ENCODE measurements around the gene RSRP1.
"Not testable (repeated sequence)": the region's sequence is repeated elsewhere in the genome, so short reads cannot be mapped to it uniquely, and the experiment has no call there.

The RSRP1 gene, protein sequence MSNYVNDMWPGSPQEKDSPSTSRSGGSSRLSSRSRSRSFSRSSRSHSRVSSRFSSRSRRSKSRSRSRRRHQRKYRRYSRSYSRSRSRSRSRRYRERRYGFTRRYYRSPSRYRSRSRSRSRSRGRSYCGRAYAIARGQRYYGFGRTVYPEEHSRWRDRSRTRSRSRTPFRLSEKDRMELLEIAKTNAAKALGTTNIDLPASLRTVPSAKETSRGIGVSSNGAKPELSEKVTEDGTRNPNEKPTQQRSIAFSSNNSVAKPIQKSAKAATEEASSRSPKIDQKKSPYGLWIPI

DNA sequence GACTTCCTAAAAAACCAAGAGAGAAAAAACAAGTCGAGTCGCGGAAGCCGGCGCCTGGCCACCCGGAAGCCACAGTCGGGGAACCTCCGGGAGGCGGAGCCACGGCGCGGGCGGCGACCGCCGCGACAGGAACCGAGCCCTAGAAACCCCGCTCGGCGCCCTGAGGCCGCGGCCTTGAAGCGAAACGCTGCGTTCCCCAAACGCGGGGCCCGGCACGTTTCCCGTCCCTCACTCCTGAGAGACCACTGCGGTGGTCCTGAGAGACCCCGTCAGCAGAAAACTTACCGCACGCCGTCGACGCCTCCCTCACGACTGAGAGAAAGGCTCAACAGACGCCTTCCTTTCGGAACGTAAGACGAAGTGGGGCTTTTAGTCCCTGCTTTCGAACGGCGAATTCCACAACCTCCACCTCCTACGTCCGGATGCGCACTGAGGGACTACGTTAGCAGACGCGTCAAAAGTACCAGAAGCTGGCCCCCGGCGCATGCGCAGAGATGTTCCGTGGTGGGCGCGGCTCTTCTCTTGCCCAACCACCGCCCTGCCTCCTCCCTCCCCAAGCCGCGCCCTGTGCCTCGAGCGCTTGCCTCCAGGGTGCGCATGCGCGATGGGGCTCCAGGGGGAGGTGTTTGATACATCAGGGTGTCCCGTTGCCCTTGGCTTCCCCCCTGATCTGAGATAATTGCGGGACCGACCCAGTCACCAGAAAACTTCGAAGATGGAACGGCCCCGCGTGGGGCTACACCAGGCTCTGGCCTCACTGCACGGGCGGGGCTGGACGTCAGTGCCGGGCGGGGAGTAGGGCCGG lies at the start of gene RSRP1:
Gene RSRP1, minus strand, starts transcription at position 431 of the 805 bp plus-strand sequence. CDS start 491 bp downstream, outside the sequence.
- peak; percentile 98 for DNase-seq (ENCODE audit: low spot score)

DNA sequence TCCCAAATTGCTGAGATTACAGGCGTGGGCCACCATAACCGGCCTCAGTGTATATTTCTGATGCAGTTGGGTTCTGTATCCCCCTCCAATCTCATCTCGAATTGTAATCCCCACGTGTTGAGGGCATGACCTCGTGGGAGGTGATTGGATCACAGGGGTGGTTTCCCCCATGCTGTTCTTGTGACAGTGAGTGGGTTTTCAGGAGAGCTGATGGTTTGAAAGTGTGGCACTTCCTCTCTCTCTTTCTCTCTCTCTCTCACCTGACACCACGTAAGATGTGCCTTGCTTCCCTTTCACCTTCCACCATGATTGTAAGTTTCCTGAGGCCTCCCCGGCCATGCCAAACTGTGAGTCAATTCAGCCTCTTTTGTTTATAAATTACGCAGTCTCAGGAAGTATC lies 49.2 kb upstream of the RSRP1 start:
- DNase-seq (ENCODE audit: low spot score) = not testable (repeated sequence)

GRCh38 chr1:25294889-25295826 lies 47.9 kb upstream of the RSRP1 start:
- not testable (repeated sequence) for DNase-seq (ENCODE audit: low spot score)

GRCh38 chr1:25293426-25293825 lies 46.2 kb upstream of the RSRP1 start:
- DNase-seq (ENCODE audit: low spot score) = not testable (repeated sequence)

DNA sequence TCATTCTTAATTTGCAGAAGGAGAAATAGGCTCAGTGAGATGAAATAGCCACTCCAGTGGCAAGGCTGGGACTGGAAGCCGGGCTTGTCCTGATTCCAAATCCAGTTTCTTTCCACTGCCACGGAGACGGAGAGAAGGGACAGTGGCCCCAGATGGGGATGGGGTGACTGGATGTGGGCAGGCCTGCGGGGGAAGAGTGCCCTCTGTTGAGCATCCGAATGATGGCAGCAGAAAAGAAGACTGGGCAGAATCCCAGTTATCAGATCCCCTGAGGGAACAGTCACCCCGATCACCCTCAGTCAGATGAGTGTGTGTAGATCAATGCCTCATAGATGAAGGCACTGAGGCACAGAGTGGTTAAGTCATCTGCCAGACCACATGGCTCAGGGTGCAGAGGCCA lies 42.8 kb upstream of the RSRP1 start:
- not testable (repeated sequence) for DNase-seq (ENCODE audit: low spot score)

GRCh38 chr1:25288573-25289101 lies 41.4 kb upstream of the RSRP1 start:
- DNase-seq (ENCODE audit: low spot score) = not testable (repeated sequence)

DNA sequence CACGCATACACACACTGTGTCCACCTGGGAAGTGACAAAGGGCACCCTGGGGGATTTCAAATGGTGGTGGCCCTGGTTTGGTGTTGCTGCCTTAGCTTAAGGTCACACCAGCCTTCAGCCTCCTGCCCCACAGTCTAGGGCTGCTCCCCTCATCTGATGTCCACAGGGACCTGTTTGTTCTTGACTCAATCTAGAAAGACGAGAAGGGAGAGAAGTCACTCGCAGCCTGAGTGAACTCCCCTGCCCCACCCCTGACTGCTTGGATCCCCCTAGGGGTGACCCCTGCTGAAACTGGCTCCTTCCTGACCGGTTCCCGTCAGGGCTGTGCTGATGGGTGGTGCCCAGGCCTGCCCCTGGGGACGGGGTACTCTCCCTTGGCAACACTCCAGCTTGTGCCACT lies 39.9 kb upstream of the RSRP1 start:
- DNase-seq (ENCODE audit: low spot score) = not testable (repeated sequence)

GRCh38 chr1:25285862-25286261 lies 38.6 kb upstream of the RSRP1 start:
- DNase-seq (ENCODE audit: low spot score) = not testable (repeated sequence)

DNA sequence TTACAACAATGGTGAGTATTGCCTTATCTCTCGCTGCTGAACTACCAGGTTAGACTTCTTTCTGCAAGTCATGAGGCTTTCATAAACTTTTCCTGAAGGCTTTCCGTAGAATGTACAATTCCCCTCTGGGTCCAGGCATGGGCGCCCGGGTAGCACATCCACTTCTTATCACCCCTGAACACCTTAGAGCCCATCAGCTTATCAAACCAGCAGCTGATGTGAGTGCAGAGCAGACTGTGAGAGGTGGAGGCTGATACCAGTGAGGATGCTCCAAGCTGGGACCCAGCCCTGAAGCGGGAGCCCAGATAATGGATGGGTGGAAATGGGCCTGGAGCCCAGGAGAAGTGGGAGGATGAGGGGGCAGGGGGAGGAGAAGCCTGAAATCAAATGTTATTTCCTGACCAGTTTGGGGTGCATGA lies 32.4 kb upstream of the RSRP1 start:
- DNase-seq (ENCODE audit: low spot score) = not testable (repeated sequence)

- DNase-seq (ENCODE audit: low spot score) = not testable (repeated sequence)
Measured at GRCh38 chr1:25278790-25279189, 31.5 kb upstream of the RSRP1 start.

DNA sequence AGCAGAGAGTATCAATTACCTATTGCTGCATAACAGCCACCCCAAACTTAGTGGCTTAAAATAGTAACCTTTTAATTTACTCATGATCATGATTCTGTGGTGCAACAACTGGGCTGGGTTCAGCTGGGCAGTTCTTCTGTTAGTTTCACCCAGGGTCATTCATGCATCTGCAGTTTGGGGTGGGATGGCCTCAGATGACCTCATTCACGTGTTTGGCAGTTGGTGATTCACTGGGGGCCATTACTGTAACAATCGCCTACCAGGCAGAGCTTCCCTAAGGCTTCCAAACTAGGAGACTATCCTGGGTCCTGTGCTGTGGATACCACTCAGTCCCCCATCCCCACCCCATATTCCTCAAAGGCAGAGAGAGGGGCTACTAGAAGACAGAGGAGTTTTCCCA lies 31.1 kb upstream of the RSRP1 start:
- DNase-seq (ENCODE audit: low spot score) = not testable (repeated sequence)

GRCh38 chr1:25277295-25277694 lies 30.0 kb upstream of the RSRP1 start:
- DNase-seq (ENCODE audit: low spot score) = not testable (repeated sequence)

DNA sequence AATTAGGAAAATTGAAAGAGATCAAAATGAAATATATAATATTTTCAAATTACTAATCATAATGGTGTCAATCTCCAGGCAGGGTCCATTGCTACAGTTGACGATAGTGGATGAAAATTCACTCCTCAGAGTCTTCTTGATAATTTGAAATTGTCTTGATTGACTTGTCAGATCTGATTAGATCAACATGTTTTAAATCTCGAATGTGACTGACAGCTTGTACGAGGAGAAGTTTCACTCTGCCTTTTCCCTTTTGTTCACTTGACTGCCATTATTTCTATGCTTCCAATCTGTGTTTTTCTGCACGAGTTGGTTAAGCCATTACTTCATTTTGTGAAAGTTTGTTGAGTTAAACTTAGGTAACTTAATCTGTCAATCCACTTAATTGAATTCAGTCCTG lies 28.4 kb upstream of the RSRP1 start:
- not testable (repeated sequence) for DNase-seq (ENCODE audit: low spot score)

DNA sequence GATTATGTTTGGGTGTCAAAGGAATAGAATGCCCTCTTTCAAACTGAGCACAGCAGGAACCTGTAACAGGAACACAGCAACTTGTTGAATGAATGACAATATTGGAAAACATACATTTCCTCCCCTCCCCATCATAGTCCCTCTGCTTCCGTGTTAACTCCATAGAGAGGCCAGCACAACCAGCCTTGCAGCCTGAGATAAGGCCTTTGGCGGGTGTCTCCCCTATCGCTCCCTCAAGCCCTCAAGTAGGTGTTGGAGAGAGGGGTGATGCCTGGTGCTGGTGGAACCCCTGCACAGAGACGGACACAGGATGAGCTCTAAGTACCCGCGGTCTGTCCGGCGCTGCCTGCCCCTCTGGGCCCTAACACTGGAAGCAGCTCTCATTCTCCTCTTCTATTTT lies 25.0 kb upstream of the RSRP1 start, which contains the start of gene RHD:
Gene RHD, plus strand, starts transcription at position 272 of the 400 bp plus-strand sequence. Its CDS starts 39 bp downstream, at position 311.
- DNase-seq (ENCODE audit: low spot score) = not testable (repeated sequence)

- DNase-seq (ENCODE audit: low spot score) = not testable (repeated sequence)
Measured at GRCh38 chr1:25268143-25268760, 21.0 kb upstream of the RSRP1 start.

DNA sequence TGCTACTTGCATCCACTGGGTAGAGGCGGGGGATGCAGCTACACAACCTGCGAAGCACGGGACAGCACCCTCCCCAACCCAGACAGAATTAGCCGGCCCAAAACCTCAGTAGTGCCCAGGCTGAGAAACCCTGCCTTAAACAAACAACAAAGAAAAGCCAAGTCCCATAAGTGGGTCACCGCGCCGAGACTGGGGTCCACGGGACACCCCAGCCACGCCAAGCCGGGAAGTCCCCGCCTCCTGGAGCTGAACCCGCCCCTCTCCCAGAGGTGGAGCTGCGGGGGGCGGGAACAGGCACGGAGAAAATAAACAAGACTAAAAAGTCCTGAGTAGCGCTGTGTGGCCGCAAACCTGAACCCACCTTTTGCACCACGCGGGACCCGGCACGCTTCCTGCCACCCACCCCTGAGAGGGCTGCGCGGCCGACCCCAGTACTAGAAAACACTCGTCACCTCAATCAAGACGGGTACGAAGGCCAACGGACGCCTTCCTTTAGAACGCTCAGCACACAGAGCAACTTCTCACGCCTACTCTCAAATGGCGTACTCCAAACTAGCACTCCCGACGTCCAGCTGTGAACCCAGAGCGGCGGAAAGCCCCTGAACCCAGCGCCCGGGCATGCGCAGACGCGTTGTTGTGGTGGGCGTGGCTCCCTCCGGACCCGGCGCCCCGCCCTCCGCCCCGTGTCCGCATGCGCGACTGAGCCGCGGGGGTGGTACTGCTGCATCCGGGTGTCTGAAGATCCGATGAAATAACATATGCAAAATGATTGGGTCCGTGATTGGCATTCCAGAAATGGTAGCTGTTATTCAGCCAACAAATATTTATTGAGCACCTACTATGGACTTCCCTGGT lies 20.3 kb upstream of the RSRP1 start:
- DNase-seq (ENCODE audit: low spot score) = peak; percentile 81

GRCh38 chr1:25266554-25267287 lies 19.5 kb upstream of the RSRP1 start:
- DNase-seq (ENCODE audit: low spot score) = not testable (repeated sequence)

DNA sequence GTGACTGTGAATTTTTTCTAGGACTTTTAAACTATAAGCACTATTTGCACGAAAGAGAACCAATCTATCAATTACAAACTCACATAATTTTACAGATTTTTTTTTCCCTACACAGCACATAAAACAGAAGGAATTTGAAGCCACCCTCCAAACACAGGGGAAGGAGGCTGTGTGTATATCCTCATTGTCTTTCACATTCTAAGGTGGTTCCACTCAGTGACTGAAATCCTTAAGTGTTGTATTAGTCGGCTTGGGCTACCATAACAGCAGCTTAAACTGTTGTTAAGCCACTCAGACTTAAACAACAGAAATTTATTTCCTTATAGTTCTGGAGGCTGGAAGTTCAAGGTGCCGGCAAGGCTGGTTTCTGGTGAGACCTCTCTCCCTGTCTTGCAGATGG lies 13.1 kb upstream of the RSRP1 start:
- DNase-seq (ENCODE audit: low spot score) = not testable (repeated sequence)

DNA sequence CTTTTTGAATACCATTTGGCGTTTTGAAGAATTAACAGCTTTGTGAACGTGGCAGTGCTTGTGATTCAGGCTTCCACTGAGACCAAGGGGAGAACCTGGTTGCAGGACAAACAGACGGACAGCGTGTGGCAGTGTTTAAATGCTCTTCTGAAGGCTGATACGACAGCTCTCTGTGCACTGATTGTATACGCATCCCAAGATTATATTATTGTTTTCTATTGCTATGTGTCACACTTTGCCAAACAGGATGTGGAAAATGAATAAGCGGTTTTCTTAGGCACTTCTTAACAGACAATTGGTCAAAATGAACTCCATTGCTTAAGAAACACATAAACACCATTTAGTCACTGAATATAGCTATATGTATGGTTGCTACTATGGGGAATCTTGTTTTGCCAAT lies 12.6 kb upstream of the RSRP1 start:
- DNase-seq (ENCODE audit: low spot score) = not testable (repeated sequence)

All from LoVo (cell line).